ENCODE results near the gene AREL1. TPM values are rescaled to one million over a fixed set of nuclear protein-coding genes. Genes with fewer than 3 reads are reported as not detected.

Gene AREL1
- total RNA-seq, 2 experiments from 2014 or later, result 30.6 to 35.9 TPM

DNA sequence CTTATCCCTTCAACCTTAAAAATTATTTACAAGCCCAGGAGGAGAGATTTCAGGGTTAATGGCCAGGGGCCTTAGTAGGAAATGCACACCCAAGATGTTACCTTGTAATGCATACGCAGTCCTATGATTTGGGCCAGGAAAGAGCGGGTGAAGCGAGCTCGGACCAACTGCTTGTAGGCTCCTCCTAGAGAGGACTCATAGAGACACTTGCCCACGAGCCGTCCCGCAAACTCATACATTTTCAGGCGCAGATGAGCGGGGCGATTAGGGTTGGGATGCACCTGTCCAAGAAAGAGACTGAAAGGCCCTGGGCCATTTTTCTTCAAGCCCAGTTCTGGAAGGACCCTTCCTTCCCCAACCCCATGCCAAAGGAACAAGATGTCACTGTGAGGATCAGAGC, 43.0 kb downstream of the AREL1 start:
- H3K4me1 Mint-ChIP-seq (ENCODE audit: low read depth), result no peaks in the 10 kb centered on the region
- Histone ChIP-seq H3K27me3 (ENCODE audit: control insufficient read depth in 1 of 2, insufficient read depth in 2 of 2, low read length in 2 of 2) (no peaks in the 10 kb centered on the region), H3K4me1 (ENCODE audit: insufficient read depth, low read length) (no peaks in the 10 kb centered on the region), H3K9me3 (ENCODE audit: control insufficient read depth in 1 of 2, insufficient read depth in 1 of 2, low read length in 2 of 2) (no peaks in the 10 kb centered on the region), H3K4me3 (ENCODE audit: low read length) (no peak overlapping the region), H3K27ac (ENCODE audit: low read depth in 1 of 2, low read length in 2 of 2) (no peak overlapping the region), H3K36me3 (ENCODE audit: insufficient read depth, low read length) (peaks cover 88% of the 10 kb centered on the region)
- H3K27ac Mint-ChIP-seq, result no peak overlapping the region
- intact Hi-C loops (cut with DNase I, micrococcal nuclease), result loop anchor here in 1 of 2 experiments (10.0 kb wide), 1 partner anchor 305 kb away; no protein-coding TSS in a partner anchor
- ChIA-PET CTCF (interaction anchor here (0.6 kb wide), 1 partner anchor 743 kb away, joined by 3 read pairs; no protein-coding TSS in a partner anchor), POLR2A (no interaction called here)
- TF ChIP-seq, protein P1, sequence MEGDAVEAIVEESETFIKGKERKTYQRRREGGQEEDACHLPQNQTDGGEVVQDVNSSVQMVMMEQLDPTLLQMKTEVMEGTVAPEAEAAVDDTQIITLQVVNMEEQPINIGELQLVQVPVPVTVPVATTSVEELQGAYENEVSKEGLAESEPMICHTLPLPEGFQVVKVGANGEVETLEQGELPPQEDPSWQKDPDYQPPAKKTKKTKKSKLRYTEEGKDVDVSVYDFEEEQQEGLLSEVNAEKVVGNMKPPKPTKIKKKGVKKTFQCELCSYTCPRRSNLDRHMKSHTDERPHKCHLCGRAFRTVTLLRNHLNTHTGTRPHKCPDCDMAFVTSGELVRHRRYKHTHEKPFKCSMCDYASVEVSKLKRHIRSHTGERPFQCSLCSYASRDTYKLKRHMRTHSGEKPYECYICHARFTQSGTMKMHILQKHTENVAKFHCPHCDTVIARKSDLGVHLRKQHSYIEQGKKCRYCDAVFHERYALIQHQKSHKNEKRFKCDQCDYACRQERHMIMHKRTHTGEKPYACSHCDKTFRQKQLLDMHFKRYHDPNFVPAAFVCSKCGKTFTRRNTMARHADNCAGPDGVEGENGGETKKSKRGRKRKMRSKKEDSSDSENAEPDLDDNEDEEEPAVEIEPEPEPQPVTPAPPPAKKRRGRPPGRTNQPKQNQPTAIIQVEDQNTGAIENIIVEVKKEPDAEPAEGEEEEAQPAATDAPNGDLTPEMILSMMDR (IDR thresholded peaks at IDR 0.05), result no peak
- DNase-seq (no peak), ATAC-seq (ENCODE audit: poor library complexity) (no peak)
- H3K36me3 Mint-ChIP-seq (ENCODE audit: low read depth), result peaks cover 92% of the 10 kb centered on the region
- H3K27me3 Mint-ChIP-seq, result no peaks in the 10 kb centered on the region
- H3K4me3 Mint-ChIP-seq, result no peak overlapping the region
- no peaks in the 10 kb centered on the region for H3K9me3 Mint-ChIP-seq

DNA sequence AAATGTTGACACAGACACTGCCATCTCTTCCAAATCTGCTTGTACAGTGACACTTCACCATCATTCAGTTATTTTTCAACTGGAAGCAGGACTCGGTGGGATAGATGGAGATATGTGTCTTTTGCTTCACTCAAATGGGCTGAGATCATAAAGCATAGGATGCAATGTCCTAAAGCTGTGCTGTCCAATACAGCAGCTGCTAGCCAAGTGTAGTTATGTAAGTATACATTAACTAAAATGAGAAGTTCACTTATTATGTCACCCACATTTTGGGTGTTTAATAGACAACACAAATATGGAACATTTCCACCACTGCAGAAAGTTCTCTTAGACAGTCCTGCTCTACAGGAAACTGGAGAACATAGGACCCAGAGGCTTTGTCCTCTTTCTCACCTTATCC, 43.6 kb downstream of the AREL1 start:
- no peak for ATAC-seq (ENCODE audit: poor library complexity)
- Histone ChIP-seq H3K4me3 (ENCODE audit: low read length) (no peak overlapping the region), H3K9me3 (ENCODE audit: control insufficient read depth in 1 of 2, insufficient read depth in 1 of 2, low read length in 2 of 2) (no peaks in the 10 kb centered on the region), H3K27me3 (ENCODE audit: control insufficient read depth in 1 of 2, insufficient read depth in 2 of 2, low read length in 2 of 2) (no peaks in the 10 kb centered on the region), H3K36me3 (ENCODE audit: insufficient read depth, low read length) (peaks cover 86% of the 10 kb centered on the region), H3K27ac (ENCODE audit: low read depth in 1 of 2, low read length in 2 of 2) (no peak overlapping the region), H3K4me1 (ENCODE audit: insufficient read depth, low read length) (no peaks in the 10 kb centered on the region)
- Mint-ChIP-seq H3K9me3 (no peaks in the 10 kb centered on the region), H3K4me1 (ENCODE audit: low read depth) (no peaks in the 10 kb centered on the region), H3K27me3 (no peaks in the 10 kb centered on the region), H3K36me3 (ENCODE audit: low read depth) (peaks cover 93% of the 10 kb centered on the region), H3K27ac (no peak overlapping the region), H3K4me3 (no peak overlapping the region)
- intact Hi-C loops (cut with DNase I, micrococcal nuclease), result no loop called here
- TF ChIP-seq, protein P1 (IDR thresholded peaks at IDR 0.05), result no peak
- CTCF ChIA-PET, result no interaction called here
- POLR2A ChIA-PET, result no interaction called here
- DNase-seq, result no peak

DNA sequence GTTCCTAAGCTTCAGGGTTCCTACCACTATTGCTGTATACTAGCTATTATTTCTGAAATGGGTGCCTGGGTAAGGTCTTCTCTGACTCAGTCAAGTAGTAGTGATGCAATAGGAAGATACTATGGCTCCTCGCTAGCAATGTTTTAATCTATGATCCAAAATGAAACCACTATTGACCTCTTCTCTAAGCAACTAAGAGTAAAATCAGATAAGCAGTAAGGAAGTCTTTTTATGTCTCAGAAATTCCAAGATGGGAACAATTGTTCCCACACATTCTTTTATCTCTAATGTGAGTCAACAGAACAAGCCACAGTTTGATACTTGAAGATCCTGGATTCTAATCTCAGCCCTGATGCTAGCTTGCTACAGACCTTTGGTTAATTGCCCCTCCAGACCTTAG, 45.1 kb downstream of the AREL1 start:
- no peak overlapping the region for H3K4me3 Mint-ChIP-seq
- Histone ChIP-seq H3K36me3 (ENCODE audit: insufficient read depth, low read length) (peaks cover 86% of the 10 kb centered on the region), H3K4me3 (ENCODE audit: low read length) (no peak overlapping the region), H3K9me3 (ENCODE audit: control insufficient read depth in 1 of 2, insufficient read depth in 1 of 2, low read length in 2 of 2) (no peaks in the 10 kb centered on the region), H3K27ac (ENCODE audit: low read depth in 1 of 2, low read length in 2 of 2) (no peak overlapping the region), H3K27me3 (ENCODE audit: control insufficient read depth in 1 of 2, insufficient read depth in 2 of 2, low read length in 2 of 2) (no peaks in the 10 kb centered on the region), H3K4me1 (ENCODE audit: insufficient read depth, low read length) (no peaks in the 10 kb centered on the region)
- no peaks in the 10 kb centered on the region for H3K9me3 Mint-ChIP-seq
- POLR2A ChIA-PET, result no interaction called here
- no peak overlapping the region for H3K27ac Mint-ChIP-seq
- no peak for DNase-seq
- CTCF ChIA-PET, result interaction anchor here (1.4 kb wide), 1 partner anchor 59 kb away, joined by 5 read pairs; no protein-coding TSS in a partner anchor
- ATAC-seq (ENCODE audit: poor library complexity), result no peak
- intact Hi-C loops (cut with DNase I, micrococcal nuclease), result no loop called here
- TF ChIP-seq, protein P1 (IDR thresholded peaks at IDR 0.05), result no peak
- peaks cover 93% of the 10 kb centered on the region for H3K36me3 Mint-ChIP-seq (ENCODE audit: low read depth)
- H3K27me3 Mint-ChIP-seq, result no peaks in the 10 kb centered on the region
- no peaks in the 10 kb centered on the region for H3K4me1 Mint-ChIP-seq (ENCODE audit: low read depth)

All from CD4-positive, alpha-beta T cell (primary cell).